Uterus (tissue), 2 donors: Measurements from ENCODE around the gene SLC38A2.

ENCODE experiments used
- CTCF ChIP-seq, 4 experiments: fragments of 200-600 bp in 2 of 4; fragments of 450-650 bp in 2 of 4; sonication (generic) in 2 of 4; IDR thresholded peaks; one replicate each; pipeline ENCODE4 v1.5.1; 2016 to 2019; ENCODE audit warnings: antibody characterized with exemption in 4 of 4, mild to moderate bottlenecking in 2 of 4, moderate library complexity in 1 of 4
- POLR2A ChIP-seq, 2 donors: fragments of 450-650 bp; IDR thresholded peaks; one replicate each; pipeline ENCODE4 v1.6.1; 2016; ENCODE audit warnings: antibody characterized with exemption in 2 of 2, mild to moderate bottlenecking in 1 of 2, moderate library complexity in 1 of 2

GRCh38 chr12:46408441-46408840 is 35.9 kb upstream of the SLC38A2 start:
- TF ChIP-seq CTCF (IDR thresholded peaks at IDR 0.05), result no peak
- no peak for TF ChIP-seq POLR2A (IDR thresholded peaks at IDR 0.05)
